VCaP (cell line): Measurements from ENCODE around the gene KCNC2.

Experiments
- H3K27ac ChIP-seq: fragments of 450-650 bp; 2 replicates; pipeline ENCODE4 v1.5.1; 2017
- CTCF ChIP-seq: fragments of 450-650 bp; conservative IDR thresholded peaks from 2 replicates; pipeline ENCODE4 v1.5.1; 2017; ENCODE audit warnings: mild to moderate bottlenecking, moderate library complexity

The KCNC2 gene

GRCh38 chr12:75062691-75063090 lies 146.9 kb downstream of the KCNC2 start:
- no peak overlapping the region for H3K27ac ChIP-seq
- no peak for TF ChIP-seq CTCF

GRCh38 chr12:75058228-75058627 lies 151.4 kb downstream of the KCNC2 start:
- H3K27ac ChIP-seq: no peak overlapping the region
- TF ChIP-seq CTCF: peak; percentile 54

- H3K27ac ChIP-seq: peak overlapping the region; percentile 14; the same call in 1 of the 2 replicates
- TF ChIP-seq CTCF: no peak
Observed at GRCh38 chr12:75048767-75049166, 160.9 kb downstream of the KCNC2 start.

GRCh38 chr12:75047885-75048525 lies 161.6 kb downstream of the KCNC2 start:
- no peak for TF ChIP-seq CTCF

GRCh38 chr12:75042125-75042524 lies 167.5 kb downstream of the KCNC2 start:
- peak overlapping the region; percentile 20 for H3K27ac ChIP-seq
- TF ChIP-seq CTCF: no peak

More at GRCh38 chr12:75047885-75048525, 161.6 kb downstream of the KCNC2 start:
- H3K27ac ChIP-seq: no peak overlapping the region; the same call in 1 of the 2 replicates

GRCh38 chr12:75041472-75041871 lies 168.2 kb downstream of the KCNC2 start:
- no peak for TF ChIP-seq CTCF
- peak overlapping the region; percentile 20 for H3K27ac ChIP-seq

GRCh38 chr12:75020068-75020557 lies 189.5 kb downstream of the KCNC2 start:
- TF ChIP-seq CTCF: no peak
- H3K27ac ChIP-seq: no peak overlapping the region
